Nephron progenitor cell (in vitro differentiated cells): Measurements from ENCODE around the gene HOXC4.
A peak's percentile ranks its signal among the peaks of the same experiment; 100 is the strongest.

Experiments used
- DNase-seq: peaks from one replicate; pipeline ENCODE4 v3.0.0; 2021
- H3K27ac Mint-ChIP-seq: 2 replicates; pipeline ENCODE4 v1.8.0; 2021; ENCODE audit warnings: mild to moderate bottlenecking, moderate library complexity, mixed read lengths
- H3K27me3 Mint-ChIP-seq: 2 replicates; pipeline ENCODE4 v1.8.0; 2021; ENCODE audit warnings: mild to moderate bottlenecking, low read depth, mixed read lengths; ENCODE audit not compliant: poor library complexity
- H3K36me3 Mint-ChIP-seq: 2 replicates; pipeline ENCODE4 v1.8.0; 2021; ENCODE audit warnings: low read depth, mixed read lengths
- H3K4me1 Mint-ChIP-seq: 2 replicates; pipeline ENCODE4 v1.8.0; 2021; ENCODE audit warnings: mixed read lengths
- H3K4me3 Mint-ChIP-seq: 2 replicates; pipeline ENCODE4 v1.8.0; 2021; ENCODE audit warnings: mild to moderate bottlenecking, moderate library complexity, mixed read lengths
- H3K9me3 Mint-ChIP-seq: 2 replicates; pipeline ENCODE4 v1.8.0; 2021; ENCODE audit warnings: mild to moderate bottlenecking, moderate library complexity, mixed read lengths
- CTCF ChIP-seq: fragments of 200-600 bp; sonication (generic); IDR thresholded peaks from 2 replicates; pipeline ENCODE4 v1.5.0; 2021; ENCODE audit warnings: antibody characterized with exemption

The HOXC4 gene

GRCh38 chr12:54053751-54054741, at the start of gene HOXC4:
Gene HOXC4 (plus strand): TSS chr12:54053835. CDS start chr12:54053923, 88 bp downstream.
- no peak for TF ChIP-seq CTCF
- peaks cover 100% of the 10 kb centered on the region for H3K4me1 Mint-ChIP-seq
- DNase-seq, result peak; percentile 77
- H3K27me3 Mint-ChIP-seq, result no peaks in the 10 kb centered on the region
- peak within 1 kb of the TSS; percentile 95 for H3K4me3 Mint-ChIP-seq
- peaks cover 45% of the 10 kb centered on the region for H3K36me3 Mint-ChIP-seq
- H3K27ac Mint-ChIP-seq, result peak within 1 kb of the TSS; percentile 97
- no peaks in the 10 kb centered on the region for H3K9me3 Mint-ChIP-seq

GRCh38 chr12:54004063-54004840, 49.4 kb upstream of the HOXC4 start:
- no peaks in the 10 kb centered on the region for H3K9me3 Mint-ChIP-seq
- no peak for TF ChIP-seq CTCF
- peaks cover 45% of the 10 kb centered on the region for H3K36me3 Mint-ChIP-seq
- peaks cover 75% of the 10 kb centered on the region for H3K4me1 Mint-ChIP-seq
- H3K4me3 Mint-ChIP-seq, result peak overlapping the region; percentile 98
- DNase-seq, result no peak
- peak overlapping the region; percentile 97 for H3K27ac Mint-ChIP-seq
- peaks cover 5% of the 10 kb centered on the region for H3K27me3 Mint-ChIP-seq

- peaks cover 48% of the 10 kb centered on the region for H3K36me3 Mint-ChIP-seq
Observed at GRCh38 chr12:54004841-54005530, 48.6 kb upstream of the HOXC4 start.

GRCh38 chr12:54005531-54005852, 48.1 kb upstream of the HOXC4 start:
- Mint-ChIP-seq H3K36me3 (peaks cover 47% of the 10 kb centered on the region), H3K27me3 (peaks cover 5% of the 10 kb centered on the region), H3K4me3 (peak overlapping the region; percentile 98), H3K4me1 (peaks cover 78% of the 10 kb centered on the region), H3K9me3 (no peaks in the 10 kb centered on the region), H3K27ac (peak overlapping the region; percentile 97)
- peak; percentile 68 for DNase-seq
- no peak for TF ChIP-seq CTCF

More at GRCh38 chr12:54004841-54005530, 48.6 kb upstream of the HOXC4 start:
- no peak for TF ChIP-seq CTCF
- H3K27me3 Mint-ChIP-seq, result peaks cover 5% of the 10 kb centered on the region
- peak; percentile 75 for DNase-seq
- peaks cover 75% of the 10 kb centered on the region for H3K4me1 Mint-ChIP-seq
- peak overlapping the region; percentile 98 for H3K4me3 Mint-ChIP-seq
- no peaks in the 10 kb centered on the region for H3K9me3 Mint-ChIP-seq
- H3K27ac Mint-ChIP-seq, result peak overlapping the region; percentile 97

GRCh38 chr12:54005853-54006558, 47.6 kb upstream of the HOXC4 start:
- DNase-seq, result peak; percentile 97
- H3K4me1 Mint-ChIP-seq, result peaks cover 80% of the 10 kb centered on the region
- peak; percentile 90 for TF ChIP-seq CTCF
- peak overlapping the region; percentile 98 for H3K4me3 Mint-ChIP-seq
- H3K27ac Mint-ChIP-seq, result peak overlapping the region; percentile 97
- H3K9me3 Mint-ChIP-seq, result no peaks in the 10 kb centered on the region
- H3K27me3 Mint-ChIP-seq, result peaks cover 4% of the 10 kb centered on the region
- H3K36me3 Mint-ChIP-seq, result peaks cover 47% of the 10 kb centered on the region
